Measurements from ENCODE around the gene DDX24.

DDX24 gene

GRCh38 chr14:94030571-94030970, 50.4 kb downstream of the DDX24 start:
- TF ChIP-seq GATA1 (IDR thresholded peaks at IDR 0.05; ENCODE audit: low read depth, low read length) (no peak), POLR2A (IDR thresholded peaks at IDR 0.05; ENCODE audit: low read length) (no peak)
- no peak for DNase-seq

- no peak for DNase-seq
- TF ChIP-seq POLR2A (IDR thresholded peaks at IDR 0.05; ENCODE audit: low read length) (no peak), GATA1 (IDR thresholded peaks at IDR 0.05; ENCODE audit: low read depth, low read length) (no peak)
These were observed 51.3 kb downstream of the DDX24 start for GRCh38 chr14:94029671-94030203.

GRCh38 chr14:94029265-94029664, 51.7 kb downstream of the DDX24 start:
- TF ChIP-seq GATA1 (IDR thresholded peaks at IDR 0.05; ENCODE audit: low read depth, low read length) (no peak), POLR2A (IDR thresholded peaks at IDR 0.05; ENCODE audit: low read length) (no peak)
- no peak for DNase-seq

GRCh38 chr14:94028450-94028826, 52.6 kb downstream of the DDX24 start:
- TF ChIP-seq POLR2A (IDR thresholded peaks at IDR 0.05; ENCODE audit: low read length) (no peak), GATA1 (IDR thresholded peaks at IDR 0.05; ENCODE audit: low read depth, low read length) (no peak)
- DNase-seq: no peak

- no peak for DNase-seq
- TF ChIP-seq GATA1 (IDR thresholded peaks at IDR 0.05; ENCODE audit: low read depth, low read length) (no peak), POLR2A (IDR thresholded peaks at IDR 0.05; ENCODE audit: low read length) (no peak)
These were observed 53.2 kb downstream of the DDX24 start for GRCh38 chr14:94027566-94028449.

GRCh38 chr14:94026889-94027469, 54.0 kb downstream of the DDX24 start:
- DNase-seq: no peak
- TF ChIP-seq POLR2A (IDR thresholded peaks at IDR 0.05; ENCODE audit: low read length): no peak
- no peak for TF ChIP-seq GATA1 (IDR thresholded peaks at IDR 0.05; ENCODE audit: low read depth, low read length)

- DNase-seq: peak; percentile 95
- TF ChIP-seq POLR2A (IDR thresholded peaks at IDR 0.05; ENCODE audit: low read length) (no peak), GATA1 (IDR thresholded peaks at IDR 0.05; ENCODE audit: low read depth, low read length) (no peak)
These were observed 54.7 kb downstream of the DDX24 start, which contains the start of gene OTUB2 for GRCh38 chr14:94026173-94026888. Gene OTUB2 (plus strand): TSS chr14:94026340. CDS start chr14:94026538, 198 bp downstream.

GRCh38 chr14:94025720-94026119, 55.3 kb downstream of the DDX24 start:
- no peak for TF ChIP-seq POLR2A (IDR thresholded peaks at IDR 0.05; ENCODE audit: low read length)
- TF ChIP-seq GATA1 (IDR thresholded peaks at IDR 0.05; ENCODE audit: low read depth, low read length): no peak
- no peak for DNase-seq

- no peak for DNase-seq
- TF ChIP-seq GATA1 (IDR thresholded peaks at IDR 0.05; ENCODE audit: low read depth, low read length): no peak
- no peak for TF ChIP-seq POLR2A (IDR thresholded peaks at IDR 0.05; ENCODE audit: low read length)
These were observed 56.5 kb downstream of the DDX24 start for GRCh38 chr14:94024549-94024948.

GRCh38 chr14:94022532-94023411, 58.2 kb downstream of the DDX24 start:
- no peak for TF ChIP-seq POLR2A (IDR thresholded peaks at IDR 0.05; ENCODE audit: low read length)
- no peak for TF ChIP-seq GATA1 (IDR thresholded peaks at IDR 0.05; ENCODE audit: low read depth, low read length)
- no peak for DNase-seq

- no peak for DNase-seq
These were observed 59.4 kb downstream of the DDX24 start for GRCh38 chr14:94021416-94022157.

GRCh38 chr14:94021001-94021400, 60.0 kb downstream of the DDX24 start:
- TF ChIP-seq GATA1 (IDR thresholded peaks at IDR 0.05; ENCODE audit: low read depth, low read length): no peak
- TF ChIP-seq POLR2A (IDR thresholded peaks at IDR 0.05; ENCODE audit: low read length): no peak
- no peak for DNase-seq

More at GRCh38 chr14:94021416-94022157, 59.4 kb downstream of the DDX24 start:
- TF ChIP-seq GATA1 (IDR thresholded peaks at IDR 0.05; ENCODE audit: low read depth, low read length): no peak

Data from erythroblast (primary cell).